GM18511 (cell line): ENCODE data around the gene EFNB2.

Experiments
- ATAC-seq: cut with Tn5 transposase; IDR thresholded peaks from one replicate; pipeline ENCODE4 v1.9.1; 2021; ENCODE audit warnings: mild to moderate bottlenecking, moderate library complexity; ENCODE audit not compliant: unreplicated experiment

EFNB2 gene

GRCh38 chr13:106535552-106536243 lies at the start of gene EFNB2:
EFNB2 (minus strand) TSS chr13:106535662; CDS start chr13:106534964, 698 bp downstream.
- ATAC-seq = peak; percentile 93

DNA sequence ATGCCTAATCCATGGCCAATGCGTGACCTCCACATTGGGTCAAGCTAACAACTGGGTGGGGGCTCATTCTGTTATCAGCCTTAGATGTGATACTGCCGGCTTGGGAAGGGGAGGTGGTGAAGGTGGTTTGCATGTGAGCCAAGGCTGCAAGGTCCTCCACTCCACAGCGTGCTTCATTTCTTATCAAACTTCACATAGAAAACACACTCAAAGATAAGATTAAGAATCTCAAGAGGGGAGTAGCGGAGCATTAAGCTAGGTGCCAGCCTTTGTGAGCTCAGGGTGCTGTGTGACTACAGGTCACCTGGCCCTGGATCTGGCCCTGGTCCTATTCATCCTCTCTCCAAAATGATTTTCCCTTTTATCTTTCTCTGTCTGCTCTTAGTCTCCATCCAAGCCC lies 45.8 kb upstream of the EFNB2 start:
- no peak for ATAC-seq

DNA sequence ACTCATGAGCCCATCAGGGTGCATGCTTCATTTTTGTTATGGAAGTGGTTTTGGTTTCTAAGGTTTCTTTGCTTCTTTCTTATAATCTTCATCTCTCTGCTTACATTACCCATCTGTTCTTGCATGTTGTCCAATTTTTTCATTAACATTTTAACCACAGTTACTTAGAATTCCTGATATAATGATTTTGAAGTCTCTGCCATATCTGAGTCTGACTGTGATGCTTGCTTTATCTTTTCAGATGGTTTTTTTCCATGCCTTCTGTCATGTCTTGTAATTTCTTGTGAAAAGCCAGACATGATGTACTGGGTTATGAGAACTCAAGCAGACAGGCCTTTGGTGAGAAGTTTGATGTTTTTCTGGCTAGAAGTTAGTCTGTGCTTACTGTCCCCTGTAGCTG lies 40.4 kb upstream of the EFNB2 start:
- no peak for ATAC-seq

DNA sequence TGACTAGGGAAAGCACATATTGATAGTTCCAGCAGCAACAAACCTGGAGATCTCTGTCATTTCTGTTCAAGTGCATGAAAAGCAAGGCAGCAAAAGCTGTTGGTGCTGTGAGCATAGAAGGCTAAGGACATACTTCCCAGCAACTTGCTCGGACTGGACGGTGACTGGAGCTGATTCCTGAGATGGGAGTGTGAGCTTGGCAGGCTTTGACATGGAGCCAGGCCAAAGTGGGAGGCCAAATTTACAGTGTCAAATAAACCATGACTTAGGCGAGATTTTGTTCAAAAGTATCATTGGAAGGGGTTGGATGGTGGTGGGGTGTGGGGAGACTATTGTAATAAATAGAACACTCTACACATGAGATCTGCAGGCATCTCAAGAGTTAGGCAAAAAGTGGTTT lies 38.4 kb upstream of the EFNB2 start:
- no peak for ATAC-seq

GRCh38 chr13:106573284-106573846 lies 37.9 kb upstream of the EFNB2 start:
- no peak for ATAC-seq

- no peak for ATAC-seq
These were observed 34.9 kb upstream of the EFNB2 start for GRCh38 chr13:106570299-106570852.

GRCh38 chr13:106569233-106570095 lies 34.0 kb upstream of the EFNB2 start:
- no peak for ATAC-seq

- ATAC-seq = peak; percentile 47
These were observed 33.0 kb upstream of the EFNB2 start for GRCh38 chr13:106568299-106569003.

DNA sequence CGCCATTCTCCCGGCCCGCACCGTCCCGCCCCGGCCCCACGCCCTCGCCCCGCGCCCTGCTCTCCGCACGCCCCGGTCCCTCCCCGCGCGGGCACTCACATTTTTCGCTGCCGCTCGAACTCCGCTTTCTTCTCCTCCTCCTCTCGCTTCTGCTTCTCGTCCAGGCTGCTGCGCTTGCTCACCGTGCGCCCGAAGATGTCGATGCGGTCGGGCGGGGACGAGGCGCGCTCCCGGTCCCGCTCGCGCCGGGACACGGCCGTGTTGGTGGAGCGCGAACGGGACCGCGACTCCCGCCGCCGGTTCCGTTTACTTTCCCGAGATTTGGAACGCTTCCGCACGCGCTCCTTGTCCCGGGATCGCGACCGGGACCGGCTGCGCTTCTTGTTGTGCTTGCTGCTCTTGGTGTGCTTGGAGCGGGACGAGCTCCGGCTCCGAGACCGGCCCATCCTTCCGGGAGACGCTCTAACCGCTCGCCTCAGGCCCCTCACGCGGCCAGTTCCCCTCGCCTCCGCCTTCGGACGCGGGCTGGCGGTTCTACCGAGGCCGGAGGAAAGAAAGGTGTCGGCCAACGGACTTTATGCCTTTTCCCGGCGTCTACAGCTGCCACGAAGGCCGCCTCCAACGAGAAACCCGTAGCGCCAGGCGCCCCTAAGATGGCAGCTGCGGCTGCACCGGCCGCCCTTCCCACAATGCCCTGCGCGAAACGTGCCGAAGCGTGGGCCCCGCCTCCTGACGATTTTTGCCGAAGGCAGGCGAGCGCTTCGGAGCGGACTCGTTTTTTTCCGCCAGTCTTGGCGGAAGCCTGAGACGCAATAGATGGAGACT lies 32.2 kb upstream of the EFNB2 start, which contains the start of gene ARGLU1:
ARGLU1 (minus strand) TSS at position 664 of the 825 bp plus-strand sequence; CDS start at position 446, 218 bp downstream.
- peak; percentile 72 for ATAC-seq

GRCh38 chr13:106566641-106567473 lies 31.4 kb upstream of the EFNB2 start:
- peak; percentile 52 for ATAC-seq

DNA sequence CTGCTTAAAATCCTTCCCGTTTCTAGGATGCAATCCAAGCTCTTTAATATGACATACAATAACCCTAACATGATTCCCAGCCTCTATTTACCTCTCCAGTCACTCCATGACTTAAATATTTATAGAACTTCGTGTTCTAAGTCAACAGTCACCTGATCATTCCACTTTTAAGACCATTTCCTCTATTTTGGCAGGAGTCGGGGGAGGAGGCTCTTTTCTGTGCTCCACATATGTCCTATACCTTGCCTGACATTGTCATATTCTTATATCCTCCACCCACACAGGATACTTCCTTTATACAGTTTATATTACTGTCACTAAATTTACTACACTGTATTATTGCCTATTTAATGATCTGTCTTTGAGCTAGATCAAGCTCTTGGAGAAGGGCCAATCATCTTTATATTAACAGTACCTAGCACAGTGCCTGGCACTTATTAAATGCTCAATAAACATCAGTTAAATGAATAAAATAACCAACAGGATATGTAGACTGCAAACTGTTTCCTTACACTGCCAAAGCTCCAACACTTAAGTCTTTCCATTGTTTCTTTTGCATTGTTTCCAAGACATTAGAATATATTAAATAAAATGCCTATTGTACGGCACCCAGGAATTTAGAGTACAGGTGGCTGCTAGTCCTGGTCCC lies 29.8 kb upstream of the EFNB2 start:
- ATAC-seq = no peak

GRCh38 chr13:106562301-106562700 lies 26.8 kb upstream of the EFNB2 start:
- ATAC-seq = no peak

- peak; percentile 80 for ATAC-seq
These were observed 26.2 kb upstream of the EFNB2 start for GRCh38 chr13:106561551-106562170.

- ATAC-seq = no peak
These were observed 25.4 kb upstream of the EFNB2 start for GRCh38 chr13:106560821-106561220.

DNA sequence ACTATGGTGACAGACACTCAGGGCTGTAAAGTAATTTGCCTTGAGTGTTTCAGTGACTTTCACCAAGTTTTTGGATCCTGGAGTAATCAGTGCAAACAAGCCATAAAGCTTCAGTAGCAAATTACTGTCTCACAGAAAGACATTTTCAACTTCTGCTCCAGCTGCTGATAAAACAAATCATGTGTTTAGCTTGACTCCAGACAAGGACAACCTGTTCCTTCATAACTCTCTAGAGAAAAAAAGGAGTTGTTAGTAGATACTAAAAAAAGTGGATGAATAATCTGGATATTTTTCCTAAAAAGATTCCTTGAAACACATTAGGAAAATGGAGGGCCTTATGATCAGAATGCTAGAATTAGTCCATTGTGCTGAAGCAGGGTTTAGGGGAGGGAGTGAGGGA lies 23.1 kb upstream of the EFNB2 start:
- ATAC-seq = no peak

GRCh38 chr13:106555631-106556328 lies 20.3 kb upstream of the EFNB2 start:
- no peak for ATAC-seq

- ATAC-seq = no peak
These were observed 16.3 kb upstream of the EFNB2 start for GRCh38 chr13:106551751-106552150.
